OCI-M2 (cell line): ENCODE data around the gene DDX23.
"Not testable (repeated sequence)": the region's sequence is repeated elsewhere in the genome, so short reads cannot be mapped to it uniquely, and the experiment has no call there.

ENCODE experiments used
- DNase-seq: peaks from one replicate; lab custom pipeline; 2025; ENCODE audit not compliant: unreplicated experiment; lab: John Stamatoyannopoulos, UW

The DDX23 gene

GRCh38 chr12:48851883-48852733 lies at the start of gene DDX23:
Gene DDX23, minus strand, starts transcription at chr12:48852163. Its CDS starts 6,381 bp downstream, at chr12:48845782.
- DNase-seq: peak; percentile 36

GRCh38 chr12:48901278-48901677 lies 49.3 kb upstream of the DDX23 start:
- DNase-seq: no peak

DNA sequence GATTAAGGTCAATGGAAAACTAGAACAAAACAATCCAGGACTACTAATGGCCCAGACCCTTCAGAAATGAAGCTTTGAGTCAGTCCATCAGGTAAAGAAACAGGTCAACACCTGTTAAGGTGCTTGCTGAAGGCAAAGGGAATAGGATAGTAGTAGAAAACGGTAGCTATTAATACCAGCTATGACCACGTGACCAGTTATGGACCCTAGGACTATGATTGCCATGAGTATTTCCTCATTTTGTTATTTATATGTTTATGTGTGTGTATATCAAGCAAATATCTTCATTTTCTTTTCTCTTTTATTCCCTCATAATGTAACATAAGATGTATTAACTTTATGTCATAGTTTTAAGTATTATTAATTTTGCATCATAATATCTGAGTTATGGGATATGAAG lies 47.7 kb upstream of the DDX23 start:
- no peak for DNase-seq

DNA sequence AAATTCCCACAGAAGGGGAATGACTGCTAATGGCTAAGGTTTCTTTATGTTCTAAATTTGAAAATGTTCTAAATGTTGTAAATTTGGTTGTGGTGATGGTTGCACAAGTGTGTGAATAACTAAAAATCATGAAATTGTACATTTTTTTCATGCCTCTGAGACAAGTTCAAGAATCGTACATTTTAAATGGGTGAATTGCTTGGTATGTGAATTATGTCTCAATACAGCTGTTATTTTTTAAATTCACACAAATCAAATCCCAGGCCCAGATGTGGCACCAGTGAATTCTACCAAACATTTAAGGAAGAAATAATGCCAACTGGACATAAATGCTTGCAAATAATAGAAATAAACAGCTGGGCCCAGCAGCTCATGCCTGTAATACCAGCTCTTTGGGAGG lies 42.3 kb upstream of the DDX23 start:
- no peak for DNase-seq

GRCh38 chr12:48890657-48891418 lies 38.9 kb upstream of the DDX23 start:
- DNase-seq: peak; percentile 33

- DNase-seq: no peak
Observed at GRCh38 chr12:48889679-48890078, 37.7 kb upstream of the DDX23 start.

DNA sequence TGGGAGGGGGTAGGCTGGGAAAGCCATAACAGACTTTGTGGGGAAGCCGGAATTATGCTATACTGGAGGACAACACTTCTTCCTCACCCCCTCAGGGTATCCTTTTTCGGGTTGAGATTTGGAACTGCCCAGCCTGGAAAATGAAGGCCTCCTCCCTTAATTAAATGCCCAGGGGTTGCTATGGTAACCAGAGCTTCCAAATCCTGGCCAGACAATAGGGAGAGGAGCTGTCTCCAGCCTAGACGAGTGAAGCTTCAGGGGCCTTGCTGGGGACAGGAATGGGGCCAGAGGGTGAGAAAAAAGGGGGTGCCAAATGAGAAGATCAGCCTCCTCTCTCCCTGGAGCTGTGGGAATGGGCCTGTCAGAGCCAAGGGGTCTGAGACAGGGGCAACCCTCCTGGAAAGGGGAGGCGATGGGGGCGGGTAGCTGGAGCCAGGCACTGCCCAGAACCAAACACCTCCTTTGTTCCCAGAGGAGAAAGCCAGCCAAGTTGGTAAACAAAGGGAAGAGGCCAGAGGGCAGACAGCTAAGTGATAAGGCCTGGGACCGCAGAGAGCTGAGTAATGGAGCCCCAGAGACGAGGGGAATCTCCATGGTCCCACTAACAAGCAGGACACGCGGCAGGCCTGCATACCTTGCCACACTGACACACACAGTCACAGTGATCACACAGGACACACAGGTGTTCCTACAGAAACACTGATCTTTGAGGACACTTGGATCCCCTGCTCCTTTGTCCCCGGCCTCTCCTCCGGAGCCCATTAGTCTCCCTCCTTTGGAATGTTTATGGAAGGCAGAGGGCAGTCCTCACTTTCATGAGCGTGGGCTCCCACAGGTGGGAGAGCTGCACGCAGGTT lies 31.6 kb upstream of the DDX23 start:
- DNase-seq: no peak

GRCh38 chr12:48882972-48883304 lies 31.0 kb upstream of the DDX23 start:
- DNase-seq: no peak

- DNase-seq: no peak
Observed at GRCh38 chr12:48882315-48882687, 30.3 kb upstream of the DDX23 start.

DNA sequence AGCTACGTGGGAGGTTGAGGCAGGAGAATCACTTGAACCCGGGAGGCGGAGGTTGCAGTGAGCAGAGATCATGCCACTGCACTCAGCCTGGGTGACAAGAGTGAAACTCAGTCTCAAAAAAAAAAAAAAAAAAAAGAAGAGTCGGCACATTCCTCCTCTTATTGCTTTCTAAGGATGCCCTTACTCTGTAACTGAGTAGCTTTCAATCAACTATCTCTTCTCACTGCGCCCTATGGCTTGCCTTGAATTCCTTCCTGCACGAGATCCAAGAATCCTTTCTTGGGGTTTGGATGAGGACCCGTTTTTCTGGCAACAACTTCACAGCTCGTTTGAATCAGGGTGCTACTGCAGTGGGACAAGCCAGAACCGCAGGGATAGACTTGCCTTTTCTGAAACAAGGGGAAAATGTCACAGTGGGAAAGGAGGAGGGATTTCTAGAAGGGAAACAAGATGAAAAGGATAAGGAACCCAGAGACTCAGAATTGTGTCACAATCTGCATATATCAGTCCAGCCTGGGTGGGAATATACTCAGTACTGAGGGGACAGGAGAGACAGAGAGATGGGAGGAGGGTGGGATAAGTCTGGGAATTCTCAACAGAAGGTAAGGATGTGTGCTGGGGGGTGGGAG lies 29.8 kb upstream of the DDX23 start:
- DNase-seq: no peak

DNA sequence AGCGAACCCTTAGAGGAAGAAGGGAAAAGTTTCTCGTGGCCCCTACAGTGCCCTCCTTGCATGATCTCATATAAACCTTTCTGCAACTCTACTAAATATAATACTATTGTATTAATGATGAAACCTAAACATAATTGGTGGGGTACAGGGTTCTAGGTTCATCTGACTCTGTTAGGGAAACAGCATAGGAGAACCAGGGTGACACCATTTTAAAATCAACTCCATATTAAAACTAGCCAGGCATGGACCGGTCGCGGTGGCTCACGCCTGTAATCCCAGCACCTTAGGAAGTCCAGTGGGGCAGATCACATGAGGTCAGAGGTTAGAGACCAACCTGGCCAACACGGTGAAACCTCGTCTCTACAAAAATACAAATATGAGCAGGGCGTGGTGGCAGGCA lies 28.7 kb upstream of the DDX23 start:
- no peak for DNase-seq

GRCh38 chr12:48878548-48878947 lies 26.6 kb upstream of the DDX23 start:
- DNase-seq: no peak

GRCh38 chr12:48875944-48876515 lies 24.1 kb upstream of the DDX23 start:
- no peak for DNase-seq

DNA sequence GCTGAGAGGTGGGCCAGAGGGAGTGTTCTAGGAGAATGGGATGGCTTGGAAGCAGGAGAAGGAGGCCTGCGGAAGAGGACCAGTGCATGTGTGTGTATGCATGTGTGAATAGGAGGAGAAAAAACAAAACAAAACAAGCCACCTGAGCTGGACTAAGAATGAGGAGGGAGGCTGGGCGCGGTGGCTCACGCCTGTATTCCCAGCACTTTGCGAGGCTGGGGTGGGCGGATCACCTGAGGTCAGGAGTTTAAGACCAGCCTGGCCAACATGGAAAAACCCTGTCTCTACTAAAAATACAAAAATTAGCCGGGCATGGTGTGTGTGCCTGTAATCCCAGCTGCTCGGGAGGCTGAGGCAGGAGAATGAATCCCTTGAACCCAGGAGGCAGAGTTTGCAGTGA lies 21.6 kb upstream of the DDX23 start:
- DNase-seq: not testable (repeated sequence)

GRCh38 chr12:48873096-48873495 lies 21.1 kb upstream of the DDX23 start:
- no peak for DNase-seq

- no peak for DNase-seq
Observed at GRCh38 chr12:48869191-48869590, 17.2 kb upstream of the DDX23 start.

DNA sequence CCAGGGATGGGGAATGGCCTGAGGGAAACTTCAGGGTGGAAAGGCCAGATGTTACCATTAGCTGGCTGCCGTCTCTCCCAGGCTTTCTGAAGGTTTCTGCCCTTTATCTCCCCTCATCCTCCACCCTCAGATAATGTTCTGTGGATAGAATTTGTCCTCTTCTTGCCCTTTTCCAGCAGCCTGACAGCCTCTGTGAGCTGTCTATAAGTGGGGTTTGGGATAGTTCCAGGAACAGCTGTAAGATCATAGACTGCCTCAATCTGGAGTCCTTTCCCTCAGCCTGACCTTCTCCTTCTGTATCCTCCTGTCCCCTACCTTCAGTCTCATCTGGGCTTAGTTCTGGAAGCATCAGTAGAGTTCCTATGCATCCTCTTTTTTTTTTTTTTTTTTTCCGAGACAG lies 16.5 kb upstream of the DDX23 start:
- no peak for DNase-seq

- no peak for DNase-seq
Observed at GRCh38 chr12:48866052-48866711, 14.2 kb upstream of the DDX23 start.

GRCh38 chr12:48865281-48866051 lies 13.5 kb upstream of the DDX23 start, which contains the start of gene RND1:
Gene RND1, minus strand, starts transcription at chr12:48865870. Its CDS starts 103 bp downstream, at chr12:48865767.
- no peak for DNase-seq
